Right kidney (tissue), 9 donors: ENCODE measurements around the gene ASAH2B.
"Not testable (repeated sequence)": the region's sequence is repeated elsewhere in the genome, so short reads cannot be mapped to it uniquely, and the experiment has no call there.

Experiments used
- DNase-seq: peaks from one replicate; pipeline ENCODE4 v3.0.0-alpha.2; 2016
- long read RNA-seq, 8 donors: transcript quantifications; one replicate each; lab custom pipeline, GENCODE V29; 2026

ASAH2B gene
- long read RNA-seq, donor 1, full-length matches to known transcripts: 4 of 4 reads
- long read RNA-seq, donor 1, partial matches to known transcripts: 0 of 4 reads
- long read RNA-seq, donor 1, other reads (novel, unspliced or antisense): 0 of 4 reads
- long read RNA-seq, donor 2, full-length matches to known transcripts: 3 of 10 reads
- long read RNA-seq, donor 2, partial matches to known transcripts: 7 of 10 reads
- long read RNA-seq, donor 2, other reads (novel, unspliced or antisense): 0 of 10 reads
- long read RNA-seq, donor 3, full-length matches to known transcripts: 1 of 1 reads
- long read RNA-seq, donor 3, partial matches to known transcripts: 0 of 1 reads
- long read RNA-seq, donor 3, other reads (novel, unspliced or antisense): 0 of 1 reads
- long read RNA-seq, donor 4, full-length matches to known transcripts: 3 of 3 reads
- long read RNA-seq, donor 4, partial matches to known transcripts: 0 of 3 reads
- long read RNA-seq, donor 4, other reads (novel, unspliced or antisense): 0 of 3 reads
- long read RNA-seq, donor 5, full-length matches to known transcripts: 2 of 2 reads
- long read RNA-seq, donor 5, partial matches to known transcripts: 0 of 2 reads
- long read RNA-seq, donor 5, other reads (novel, unspliced or antisense): 0 of 2 reads
- long read RNA-seq, donor 6, full-length matches to known transcripts: 2 of 2 reads
- long read RNA-seq, donor 6, partial matches to known transcripts: 0 of 2 reads
- long read RNA-seq, donor 6, other reads (novel, unspliced or antisense): 0 of 2 reads
- long read RNA-seq, donor 7, full-length matches to known transcripts: 6 of 6 reads
- long read RNA-seq, donor 7, partial matches to known transcripts: 0 of 6 reads
- long read RNA-seq, donor 7, other reads (novel, unspliced or antisense): 0 of 6 reads
- long read RNA-seq, donor 8, full-length matches to known transcripts: 5 of 5 reads
- long read RNA-seq, donor 8, partial matches to known transcripts: 0 of 5 reads
- long read RNA-seq, donor 8, other reads (novel, unspliced or antisense): 0 of 5 reads

GRCh38 chr10:50739618-50740292, at the start of gene ASAH2B:
ASAH2B (plus strand) TSS chr10:50739936; CDS start chr10:50745131, 5,195 bp downstream.
- peak; percentile 96 for DNase-seq

- DNase-seq: not testable (repeated sequence)
These were observed 41.9 kb upstream of the ASAH2B start for GRCh38 chr10:50697819-50698218.

DNA sequence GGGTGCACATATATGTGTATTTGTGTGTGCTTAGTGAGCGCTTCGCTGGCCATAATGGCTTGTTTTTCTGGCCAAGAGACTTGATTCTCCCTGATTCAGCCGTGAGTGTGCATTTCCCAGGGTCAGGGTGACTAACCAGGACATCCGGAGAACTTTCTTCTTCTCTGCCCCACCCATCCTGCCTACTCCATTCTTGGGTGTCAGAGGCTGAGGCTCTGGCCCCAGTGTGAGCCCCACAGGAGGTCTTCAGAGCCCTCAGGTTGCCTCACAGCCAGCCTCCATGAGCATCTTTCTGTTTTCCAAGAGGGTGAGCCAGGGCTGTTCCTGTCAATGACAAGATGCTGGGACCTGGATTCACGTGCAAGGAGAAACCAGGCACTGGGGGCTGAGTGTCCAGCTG, 37.8 kb upstream of the ASAH2B start:
- DNase-seq: not testable (repeated sequence)

DNA sequence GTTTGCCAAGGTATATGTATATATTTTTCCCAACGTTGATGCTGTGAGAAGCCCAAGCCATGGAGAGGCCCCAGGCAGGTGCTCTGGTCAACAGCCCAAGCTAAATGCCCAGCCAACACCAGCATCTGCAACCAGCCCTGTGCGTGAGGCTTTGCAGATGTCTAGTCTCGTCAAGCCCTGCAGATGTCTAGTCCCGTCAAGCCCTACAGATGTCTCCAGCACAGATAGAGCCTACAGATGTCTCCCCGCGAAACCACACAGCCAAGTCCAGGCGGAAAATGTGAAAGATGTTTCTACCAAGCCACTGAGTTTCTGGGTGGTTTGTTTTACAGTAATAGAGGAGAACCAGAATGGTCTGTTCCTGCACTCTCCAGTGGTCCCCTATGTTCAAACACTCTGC, 36.7 kb upstream of the ASAH2B start:
- not testable (repeated sequence) for DNase-seq

DNA sequence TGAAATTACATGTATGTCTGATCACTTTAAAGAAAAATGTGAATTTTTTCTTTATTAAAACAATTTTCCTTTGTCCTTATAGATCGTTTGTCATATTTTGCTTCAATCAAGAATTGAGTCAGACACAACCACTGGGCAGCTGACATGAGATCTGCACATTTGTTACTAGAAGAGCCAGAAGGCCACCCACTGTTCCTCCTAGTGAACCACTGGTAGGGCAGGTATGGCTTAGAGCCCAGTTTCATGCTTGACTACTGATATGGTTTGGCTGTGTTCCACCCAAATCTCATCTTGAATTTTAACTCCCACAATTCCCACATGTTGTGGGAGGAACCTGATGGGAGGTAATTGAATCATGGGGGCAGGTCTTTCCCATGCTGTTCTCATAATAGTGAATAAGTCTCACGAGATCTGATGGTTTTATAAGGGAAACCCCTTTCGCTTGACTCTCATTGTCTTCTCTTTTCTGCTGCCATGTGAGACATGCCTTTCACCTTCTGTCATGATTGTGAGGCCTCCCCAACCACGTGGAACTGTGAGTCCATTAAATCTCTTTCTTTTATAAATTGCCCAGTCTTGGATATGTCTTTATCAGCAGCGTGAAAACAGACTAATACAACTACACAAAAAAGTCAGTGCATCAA, 35.2 kb upstream of the ASAH2B start:
- not testable (repeated sequence) for DNase-seq

DNA sequence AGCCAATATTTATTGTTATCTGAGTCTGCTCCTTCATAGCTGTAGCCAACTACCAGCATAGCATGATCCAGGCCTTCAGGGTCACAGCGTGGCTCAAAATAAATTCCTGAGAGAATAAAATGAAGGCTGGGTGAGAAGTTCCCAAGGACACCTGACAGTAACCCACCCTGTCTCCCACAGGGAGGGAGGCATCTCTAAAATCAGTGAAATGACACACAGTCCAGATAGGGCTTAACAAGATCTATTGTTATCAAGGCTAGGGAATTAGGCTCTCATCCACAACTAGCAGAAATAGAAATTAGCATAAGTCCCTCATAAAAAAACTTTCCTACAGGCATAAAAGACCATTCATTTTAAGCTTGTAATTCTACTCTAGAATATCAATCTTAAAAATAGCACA, 33.7 kb upstream of the ASAH2B start:
- DNase-seq: not testable (repeated sequence)

- not testable (repeated sequence) for DNase-seq
These were observed 29.5 kb upstream of the ASAH2B start for GRCh38 chr10:50710241-50710640.

- DNase-seq: not testable (repeated sequence)
These were observed 15.9 kb upstream of the ASAH2B start for GRCh38 chr10:50723812-50724211.

DNA sequence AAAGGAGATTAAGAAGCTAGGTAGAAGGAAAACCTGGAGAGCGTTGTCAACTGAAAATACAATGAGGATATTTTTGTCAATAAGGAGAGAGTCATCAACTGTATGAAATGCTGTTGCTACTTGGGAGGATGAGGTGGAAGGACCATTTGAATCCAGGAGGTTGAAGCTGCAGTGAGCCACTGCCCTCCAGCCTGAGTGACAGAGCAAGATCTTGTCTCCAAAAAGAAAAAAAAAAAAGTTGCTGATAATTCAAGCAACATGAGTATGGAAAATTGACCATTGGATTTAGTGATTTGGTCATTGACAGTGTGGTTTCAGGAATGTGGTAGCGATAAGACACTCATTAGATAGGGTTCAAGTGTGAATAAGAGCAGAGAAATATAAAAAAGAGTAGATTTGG, 11.6 kb upstream of the ASAH2B start:
- DNase-seq: not testable (repeated sequence)

GRCh38 chr10:50738987-50739617, 634 bp upstream of the ASAH2B start:
- not testable (repeated sequence) for DNase-seq

GRCh38 chr10:50740293-50740648, 535 bp downstream of the ASAH2B start:
- DNase-seq: no peak

DNA sequence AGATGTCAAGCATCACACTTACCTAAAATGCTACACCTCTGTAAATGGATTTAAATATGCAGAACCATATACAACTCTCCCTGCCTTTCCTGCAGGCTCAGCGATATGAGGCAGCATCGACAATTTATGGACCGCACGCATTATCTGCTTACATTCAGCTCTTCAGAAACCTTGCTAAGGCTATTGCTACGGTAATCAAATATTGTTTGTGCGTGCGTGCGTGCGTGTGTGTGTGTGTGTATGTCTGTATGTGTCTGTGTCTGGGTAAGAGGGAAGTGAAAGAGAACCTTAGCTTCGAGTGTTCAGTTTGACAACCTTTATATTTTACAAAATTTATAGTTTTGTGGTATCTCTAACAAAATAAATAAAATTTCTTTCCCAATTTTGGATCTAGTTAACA, 3.1 kb downstream of the ASAH2B start:
- DNase-seq: not testable (repeated sequence)

GRCh38 chr10:50766774-50767513, 27.2 kb downstream of the ASAH2B start:
- not testable (repeated sequence) for DNase-seq

DNA sequence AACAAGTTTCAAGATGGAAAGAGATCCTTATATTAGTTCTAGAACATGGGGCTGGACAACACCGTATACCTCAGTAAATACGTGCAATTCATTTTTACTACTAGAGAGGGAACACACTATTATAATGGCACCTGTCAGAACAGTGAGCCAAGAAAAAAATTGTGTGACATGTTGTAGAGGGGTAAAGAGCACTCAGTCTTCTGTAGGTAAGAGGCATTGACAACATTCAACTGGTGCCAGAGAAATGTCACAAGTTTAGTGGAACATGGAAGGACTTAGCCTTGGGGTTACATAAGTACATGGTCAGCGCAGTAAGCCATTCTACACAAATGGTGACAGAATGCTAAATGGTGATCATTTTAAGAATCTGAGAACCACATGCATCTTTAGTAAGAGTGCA, 32.3 kb downstream of the ASAH2B start:
- not testable (repeated sequence) for DNase-seq

DNA sequence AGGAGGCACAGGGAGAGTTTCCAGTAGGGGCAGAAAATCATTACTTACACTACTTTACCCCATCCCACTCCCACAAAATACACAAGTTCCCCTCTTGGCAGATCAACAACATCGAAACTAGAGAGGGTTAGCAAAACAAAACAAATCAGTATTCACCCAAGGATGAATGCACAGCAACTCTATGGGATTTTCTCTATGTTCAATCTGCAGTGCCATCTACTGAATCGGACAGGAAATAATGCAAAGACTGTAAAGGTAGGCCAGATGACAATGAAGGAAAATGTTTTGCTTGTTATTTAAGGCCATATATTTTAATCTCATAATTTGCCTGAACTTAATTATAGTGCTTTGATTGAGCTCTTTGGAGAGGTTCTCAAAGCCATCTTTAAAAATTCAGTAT, 35.1 kb downstream of the ASAH2B start:
- DNase-seq: not testable (repeated sequence)

- not testable (repeated sequence) for DNase-seq
These were observed 40.3 kb downstream of the ASAH2B start for GRCh38 chr10:50780036-50780435.

DNA sequence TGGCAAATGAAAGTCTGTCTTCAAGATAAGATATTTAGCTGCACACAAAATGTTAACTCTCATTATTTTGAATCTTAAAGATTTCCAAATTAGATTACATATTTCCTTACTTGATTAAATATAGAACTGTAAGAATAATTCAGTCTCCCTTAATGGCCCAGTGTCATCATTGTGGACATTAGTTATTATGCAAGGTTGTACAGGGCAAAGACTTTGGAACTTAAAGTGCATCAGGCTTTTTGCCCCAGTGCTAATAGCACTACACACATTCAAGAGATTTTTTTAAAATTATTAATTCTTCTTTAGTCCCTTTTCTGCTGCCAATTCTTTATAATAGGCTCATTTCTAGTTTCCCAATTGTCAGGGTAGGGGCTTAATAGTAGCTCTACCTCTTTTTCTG, 42.3 kb downstream of the ASAH2B start:
- DNase-seq: not testable (repeated sequence)

GRCh38 chr10:50787962-50788361, 48.2 kb downstream of the ASAH2B start:
- DNase-seq: not testable (repeated sequence)

DNA sequence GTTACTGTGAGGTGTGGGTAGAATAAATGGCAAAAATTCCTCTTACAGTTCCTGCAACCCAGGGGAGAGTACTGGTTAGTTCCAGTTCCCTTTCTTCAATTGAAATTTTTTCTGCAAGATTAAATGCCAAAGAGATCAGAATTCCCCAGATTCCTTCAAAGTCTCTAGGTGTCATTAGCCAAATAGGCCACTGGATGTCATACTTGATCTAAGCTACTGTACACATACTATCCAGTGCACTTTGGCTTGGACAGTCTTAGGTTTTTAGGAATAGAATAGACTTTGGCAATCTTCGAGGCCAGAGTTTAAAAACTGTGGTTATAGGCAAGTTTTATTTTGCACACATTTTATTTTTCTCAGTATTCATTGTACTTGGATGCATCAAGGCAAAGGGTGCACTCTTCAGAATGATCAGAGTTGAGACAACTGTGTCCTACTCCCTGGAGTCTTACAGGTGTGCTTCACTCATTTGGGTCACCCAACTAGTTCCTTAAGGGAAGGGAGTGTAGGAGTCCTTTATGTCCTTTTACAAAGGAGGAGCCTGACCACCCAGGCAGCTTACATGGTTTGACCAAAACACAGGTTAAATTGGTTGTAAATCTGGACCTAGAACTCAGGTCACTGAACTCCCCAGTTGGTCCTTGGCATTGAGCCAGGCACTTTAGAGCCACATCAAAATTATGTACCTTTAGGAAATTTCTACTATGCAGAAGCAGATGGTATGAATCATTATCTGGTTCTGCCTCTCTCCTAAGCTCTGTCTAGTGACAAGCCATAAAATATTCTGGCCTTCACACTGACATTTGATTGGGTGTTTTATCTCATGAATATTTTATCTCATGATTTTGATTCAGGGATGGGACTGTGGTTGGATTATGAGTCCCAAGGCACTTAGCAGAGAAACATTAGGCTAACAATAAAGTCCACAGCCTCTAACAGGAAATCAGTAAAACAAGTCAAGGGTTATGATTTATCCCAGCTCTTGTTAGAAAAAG, 49.5 kb downstream of the ASAH2B start:
- no peak for DNase-seq
